GM12878 (cell line): ENCODE results near the gene E2F2. TPM values are rescaled to one million over a fixed set of nuclear protein-coding genes. Genes with fewer than 3 reads are reported as not detected.

Experiments
- BHLHE40 ChIP-seq, 2 experiments: fragments of 450-650 bp in 1 of 2; IDR thresholded peaks; 2 replicates each; pipeline ENCODE4 v1.6.1; 2011 to 2017; ENCODE audit warnings: low read depth in 2 of 2, borderline replicate concordance in 1 of 2, improper control_type of control experiment in 1 of 2, low read length in 1 of 2, mild to moderate bottlenecking in 1 of 2
- BRCA1 ChIP-seq: IDR thresholded peaks from 2 replicates; pipeline ENCODE4 v1.6.1; 2011; ENCODE audit warnings: low read depth, low read length, improper control_type of control experiment
- CHD2 ChIP-seq: IDR thresholded peaks from 2 replicates; pipeline ENCODE4 v1.6.1; 2011; ENCODE audit warnings: low read depth, low read length, improper control_type of control experiment, borderline replicate concordance
- CHD4 ChIP-seq: fragments of 200-600 bp; sonication (generic); IDR thresholded peaks from 2 replicates; pipeline ENCODE4 v1.6.1; 2016; ENCODE audit warnings: mild to moderate bottlenecking
- CREB1 ChIP-seq: IDR thresholded peaks from 2 replicates; pipeline ENCODE4 v1.6.1; 2012; ENCODE audit warnings: low read depth, mild to moderate bottlenecking, inconsistent platforms
- DPF2 ChIP-seq: fragments of 450-650 bp; IDR thresholded peaks from 2 replicates; pipeline ENCODE4 v1.6.1; 2017; ENCODE audit warnings: mild to moderate bottlenecking
- E2F4 ChIP-seq: IDR thresholded peaks from 2 replicates; pipeline ENCODE4 v1.6.1; 2012; ENCODE audit warnings: low read depth, low read length, improper control_type of control experiment
- E2F8 ChIP-seq: fragments of 450-650 bp; IDR thresholded peaks from 2 replicates; pipeline ENCODE4 v1.6.1; 2018; ENCODE audit warnings: mild to moderate bottlenecking, low read depth, moderate library complexity; ENCODE audit not compliant: partially characterized antibody
- IKZF1 ChIP-seq: fragments of 450-650 bp; conservative IDR thresholded peaks from 2 replicates; pipeline ENCODE4 v1.6.1; 2017; ENCODE audit warnings: antibody characterized with exemption, mild to moderate bottlenecking
- KLF5 ChIP-seq: fragments of 450-650 bp; IDR thresholded peaks from 2 replicates; pipeline ENCODE4 v1.6.1; 2014; ENCODE audit warnings: mild to moderate bottlenecking; ENCODE audit not compliant: partially characterized antibody
- MXI1 ChIP-seq: fragments of 150-350 bp; IDR thresholded peaks from 2 replicates; pipeline ENCODE4 v1.6.1; 2011; ENCODE audit warnings: low read depth, mild to moderate bottlenecking, inconsistent platforms, low read length, improper control_type of control experiment
- NFIC ChIP-seq: IDR thresholded peaks from 2 replicates; pipeline ENCODE4 v1.6.1; 2012; ENCODE audit warnings: low read depth, mild to moderate bottlenecking, inconsistent platforms, low read length, moderate library complexity
- NKRF ChIP-seq: fragments of 450-650 bp; conservative IDR thresholded peaks from 2 replicates; pipeline ENCODE4 v1.6.1; 2017; ENCODE audit warnings: mild to moderate bottlenecking, moderate library complexity
- NRF1 ChIP-seq: conservative IDR thresholded peaks from 2 replicates; pipeline ENCODE4 v1.6.1; 2011; ENCODE audit warnings: mild to moderate bottlenecking, low read depth, low read length, improper control_type of control experiment
- RB1 ChIP-seq: fragments of 450-650 bp; formaldehyde crosslinking; IDR thresholded peaks from 2 replicates; pipeline ENCODE4 v1.6.1; 2017; ENCODE audit warnings: mild to moderate bottlenecking, borderline replicate concordance
- SREBF2 ChIP-seq: IDR thresholded peaks from 2 replicates; pipeline ENCODE4 v1.6.1; 2012; ENCODE audit warnings: mild to moderate bottlenecking, low read length
- STAT3 ChIP-seq: IDR thresholded peaks from 2 replicates; pipeline ENCODE4 v1.6.1; 2011; ENCODE audit warnings: low read depth, low read length, improper control_type of control experiment
- TBL1XR1 ChIP-seq: IDR thresholded peaks from 2 replicates; pipeline ENCODE4 v1.6.1; 2012; ENCODE audit warnings: low read depth, low read length, improper control_type of control experiment
- TCF7 ChIP-seq: IDR thresholded peaks from 2 replicates; pipeline ENCODE4 v1.6.1; 2014; ENCODE audit warnings: antibody characterized with exemption, borderline replicate concordance
- YBX1 ChIP-seq: fragments of 450-650 bp; IDR thresholded peaks from 2 replicates; pipeline ENCODE4 v1.6.1; 2016; ENCODE audit warnings: antibody characterized with exemption
- ZNF217 ChIP-seq: fragments of 450-650 bp; IDR thresholded peaks from 2 replicates; pipeline ENCODE4 v1.6.1; 2017; ENCODE audit warnings: antibody characterized with exemption, mild to moderate bottlenecking
- ZNF24 ChIP-seq: fragments of 450-650 bp; IDR thresholded peaks from 2 replicates; pipeline ENCODE4 v1.6.1; 2017; ENCODE audit warnings: antibody characterized with exemption, mild to moderate bottlenecking
- ZNF274 ChIP-seq: IDR thresholded peaks from one replicate; pipeline ENCODE4 v1.8.0; 2011; ENCODE audit not compliant: insufficient read length, insufficient read depth
- polyA plus RNA-seq, 11 experiments: library from polyadenylated mRNA; depleted of rRNA in 4 of 11; unstranded in 6 of 11; stranded (reverse) in 5 of 11; fragments of >200 nt; fragmentation: Nextera tagmentation in 4 of 11; fragmentation: Illumina TruSeq in 1 of 11; extraction: Ambion mirVana in 4 of 11; extraction: Trizol in 1 of 11; gene quantifications; 1 replicate in 1 of 11; 2 replicates in 10 of 11; pipeline versions ENCODE4 v1.2.1 to v1.2.3, GENCODE V29; 2011 to 2016; ENCODE audit warnings: inconsistent platforms in 2 of 11, missing spikeins in 2 of 11, low read depth in 1 of 11
- total RNA-seq, 4 experiments: library from RNA; depleted of rRNA in 3 of 4; stranded (reverse); fragments of >200 nt in 3 of 4; fragmentation: Illumina TruSeq in 1 of 4; extraction: Trizol in 1 of 4; gene quantifications; 2 replicates each; pipeline versions ENCODE4 v1.2.1 to v1.2.3, GENCODE V29; 2013 to 2021
- TF ChIP-seq, protein P1 (sequence below): fragments of 450-650 bp; IDR thresholded peaks from 2 replicates; pipeline ENCODE4 v1.6.1; 2017; ENCODE audit warnings: mild to moderate bottlenecking
- TF ChIP-seq, protein P2 (sequence below): IDR thresholded peaks from 2 replicates; pipeline ENCODE4 v1.6.1; 2012; ENCODE audit warnings: low read depth, low read length, improper control_type of control experiment

The E2F2 gene
- total and polyA plus RNA-seq, 10 of the 15 experiments (the other 5 are each of a cell fraction or from before 2014, with no cell fraction given): 3.8 to 27.2 (median 14.6) TPM

DNA sequence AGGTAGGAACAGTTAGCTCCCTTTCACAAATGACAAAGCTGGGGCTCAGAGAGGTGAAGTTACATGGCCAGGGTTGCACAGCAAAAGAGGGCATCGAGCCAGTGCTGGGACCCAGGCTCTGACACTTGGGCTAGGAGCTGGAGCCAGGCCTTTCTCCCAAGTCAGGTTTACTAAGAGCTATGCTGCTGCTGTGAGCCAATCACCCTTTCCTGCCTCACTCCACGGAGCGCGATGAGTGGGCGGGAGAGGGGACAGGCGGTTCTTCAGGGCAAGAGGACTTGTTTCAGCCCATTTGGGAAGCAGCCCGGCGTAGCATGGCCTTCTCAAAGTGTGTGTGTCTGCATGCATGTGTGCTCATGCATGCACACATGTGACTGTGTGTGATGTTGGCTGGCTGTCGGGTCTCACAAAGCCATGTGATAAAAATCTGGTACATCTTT is 17.7 kb upstream of the E2F2 start (continued):
- TF ChIP-seq MXI1: no peak
- TF ChIP-seq ZNF217: no peak
- no peak for TF ChIP-seq TBL1XR1
- TF ChIP-seq NRF1: no peak
- TF ChIP-seq STAT3: no peak
- TF ChIP-seq, protein P1, sequence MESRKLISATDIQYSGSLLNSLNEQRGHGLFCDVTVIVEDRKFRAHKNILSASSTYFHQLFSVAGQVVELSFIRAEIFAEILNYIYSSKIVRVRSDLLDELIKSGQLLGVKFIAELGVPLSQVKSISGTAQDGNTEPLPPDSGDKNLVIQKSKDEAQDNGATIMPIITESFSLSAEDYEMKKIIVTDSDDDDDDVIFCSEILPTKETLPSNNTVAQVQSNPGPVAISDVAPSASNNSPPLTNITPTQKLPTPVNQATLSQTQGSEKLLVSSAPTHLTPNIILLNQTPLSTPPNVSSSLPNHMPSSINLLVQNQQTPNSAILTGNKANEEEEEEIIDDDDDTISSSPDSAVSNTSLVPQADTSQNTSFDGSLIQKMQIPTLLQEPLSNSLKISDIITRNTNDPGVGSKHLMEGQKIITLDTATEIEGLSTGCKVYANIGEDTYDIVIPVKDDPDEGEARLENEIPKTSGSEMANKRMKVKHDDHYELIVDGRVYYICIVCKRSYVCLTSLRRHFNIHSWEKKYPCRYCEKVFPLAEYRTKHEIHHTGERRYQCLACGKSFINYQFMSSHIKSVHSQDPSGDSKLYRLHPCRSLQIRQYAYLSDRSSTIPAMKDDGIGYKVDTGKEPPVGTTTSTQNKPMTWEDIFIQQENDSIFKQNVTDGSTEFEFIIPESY: no peak
- no peak for TF ChIP-seq RB1
- no peak for TF ChIP-seq CHD2
- no peak for TF ChIP-seq ZNF24
- TF ChIP-seq SREBF2: no peak
- no peak for TF ChIP-seq E2F4
- no peak for TF ChIP-seq TCF7
- TF ChIP-seq YBX1: no peak
- TF ChIP-seq, protein P2, sequence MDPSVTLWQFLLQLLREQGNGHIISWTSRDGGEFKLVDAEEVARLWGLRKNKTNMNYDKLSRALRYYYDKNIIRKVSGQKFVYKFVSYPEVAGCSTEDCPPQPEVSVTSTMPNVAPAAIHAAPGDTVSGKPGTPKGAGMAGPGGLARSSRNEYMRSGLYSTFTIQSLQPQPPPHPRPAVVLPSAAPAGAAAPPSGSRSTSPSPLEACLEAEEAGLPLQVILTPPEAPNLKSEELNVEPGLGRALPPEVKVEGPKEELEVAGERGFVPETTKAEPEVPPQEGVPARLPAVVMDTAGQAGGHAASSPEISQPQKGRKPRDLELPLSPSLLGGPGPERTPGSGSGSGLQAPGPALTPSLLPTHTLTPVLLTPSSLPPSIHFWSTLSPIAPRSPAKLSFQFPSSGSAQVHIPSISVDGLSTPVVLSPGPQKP: no peak
- TF ChIP-seq BHLHE40 (IDR thresholded peaks at IDR 0.05; ENCODE audit: borderline replicate concordance in 1 of 2, low read depth in 2 of 2, low read length in 1 of 2): peak; percentile 34 to 66; a peak in 2 of 4 replicates
- TF ChIP-seq DPF2: no peak
- TF ChIP-seq KLF5: no peak
- no peak for TF ChIP-seq NFIC
- TF ChIP-seq ZNF274: no peak
- no peak for TF ChIP-seq E2F8
- no peak for TF ChIP-seq CREB1
- TF ChIP-seq BRCA1: no peak
- TF ChIP-seq CHD4: no peak
- TF ChIP-seq NKRF: no peak
- peak; percentile 33; the same call in 1 of the 2 replicates for TF ChIP-seq IKZF1
